ENCODE data around the gene PPP6C.

DNA sequence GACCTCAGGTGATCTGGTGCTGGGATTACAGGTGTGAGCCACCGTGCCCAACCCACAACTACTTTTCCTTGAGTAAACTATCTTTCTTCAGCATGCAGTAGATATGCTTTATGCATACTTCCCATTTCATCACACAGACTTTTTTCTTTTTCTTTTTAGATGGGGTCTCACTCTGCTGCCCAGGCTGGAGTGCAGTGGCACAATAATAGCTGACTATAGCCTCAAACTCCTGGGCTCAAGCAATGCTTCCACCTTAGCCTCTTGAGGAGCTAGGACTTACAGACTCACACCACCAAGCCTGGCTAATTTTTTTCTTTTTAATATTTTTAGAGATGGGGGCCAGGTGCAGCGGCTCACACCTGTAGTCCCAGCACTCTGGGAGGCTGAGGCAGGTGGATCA, 22.8 kb downstream of the PPP6C start:
- TF ChIP-seq CTCF (IDR thresholded peaks at IDR 0.05) (no peak), POLR2A (IDR thresholded peaks at IDR 0.05) (no peak)
